Esophagus mucosa (tissue), 1 donor: ENCODE results near the gene ARL15. TPM values are rescaled to one million over a fixed set of nuclear protein-coding genes. Genes with fewer than 3 reads are reported as not detected.

Experiments
- ATAC-seq: fragments of 200-7000 bp; cut with Tn5 transposase; one replicate; pipeline ENCODE4 v1.9.1; 2020
- total RNA-seq: library from RNA; stranded (reverse); gene quantifications from one replicate; pipeline ENCODE4 v1.2.4, GENCODE V29; 2023
- donor health status: DM: yes; HTN: yes; CAD: no.

The ARL15 gene
- total RNA-seq, 1 donor from 2014 or later, result 10.1 TPM

DNA sequence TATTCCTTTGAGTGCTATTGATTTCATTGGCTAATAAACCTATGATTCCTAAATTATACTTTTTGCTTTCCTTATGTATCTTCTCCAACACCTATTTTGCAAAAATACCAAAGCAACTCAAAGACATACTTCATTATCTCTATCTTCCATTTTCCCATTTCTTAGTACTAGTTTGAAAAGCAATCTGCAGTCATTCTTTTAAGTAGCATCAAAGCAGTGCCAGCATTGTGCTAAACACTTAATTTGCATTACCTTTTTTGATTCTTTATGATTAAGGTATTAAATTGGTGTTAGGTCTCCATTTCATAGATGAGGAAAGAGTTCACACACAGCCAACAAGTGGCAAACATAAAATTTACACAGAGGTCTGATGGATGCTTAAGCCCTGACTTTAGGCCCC is 330.3 kb downstream of the ARL15 start:
- ATAC-seq, result no peak

GRCh38 chr5:53974021-53974420 is 336.4 kb downstream of the ARL15 start:
- no peak for ATAC-seq

- ATAC-seq, result no peak
These were observed 338.1 kb downstream of the ARL15 start for GRCh38 chr5:53972314-53972713.

DNA sequence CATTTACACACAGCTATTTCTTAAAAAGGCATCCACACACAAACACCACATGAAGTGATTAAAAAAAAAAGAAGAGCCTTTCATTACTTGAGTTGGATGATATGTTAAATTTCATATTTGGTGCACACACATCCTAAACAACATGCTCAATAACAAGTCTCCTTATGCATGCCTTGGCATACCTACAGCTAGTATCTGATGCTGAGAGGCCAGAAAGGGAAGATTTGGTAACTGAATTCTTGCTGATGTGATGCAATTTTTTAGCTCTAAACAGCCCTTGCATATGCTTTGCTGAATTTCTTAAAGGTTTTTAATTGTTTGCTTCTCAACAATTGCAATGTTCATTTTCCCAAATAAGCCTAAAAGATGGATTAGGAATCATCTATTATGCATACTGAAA is 338.8 kb downstream of the ARL15 start:
- no peak for ATAC-seq

DNA sequence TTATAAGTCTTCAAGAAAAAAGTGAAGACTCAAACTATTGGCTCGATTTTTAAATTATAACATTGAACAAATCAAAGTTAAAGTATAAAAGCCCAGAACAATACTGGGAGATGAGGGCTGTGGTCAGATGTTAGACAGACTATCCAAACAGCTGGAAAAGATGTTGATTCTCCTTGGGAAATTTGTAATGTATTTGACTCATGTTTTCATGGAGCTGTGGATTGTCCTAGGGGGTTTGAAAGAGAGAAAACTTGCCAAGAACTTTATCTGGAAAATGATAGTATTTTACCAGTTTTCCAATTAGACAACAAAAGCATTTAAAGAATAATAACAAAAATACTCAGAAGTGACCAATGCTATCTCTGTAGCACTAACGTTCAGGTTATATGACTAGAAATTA is 339.2 kb downstream of the ARL15 start:
- ATAC-seq, result no peak

DNA sequence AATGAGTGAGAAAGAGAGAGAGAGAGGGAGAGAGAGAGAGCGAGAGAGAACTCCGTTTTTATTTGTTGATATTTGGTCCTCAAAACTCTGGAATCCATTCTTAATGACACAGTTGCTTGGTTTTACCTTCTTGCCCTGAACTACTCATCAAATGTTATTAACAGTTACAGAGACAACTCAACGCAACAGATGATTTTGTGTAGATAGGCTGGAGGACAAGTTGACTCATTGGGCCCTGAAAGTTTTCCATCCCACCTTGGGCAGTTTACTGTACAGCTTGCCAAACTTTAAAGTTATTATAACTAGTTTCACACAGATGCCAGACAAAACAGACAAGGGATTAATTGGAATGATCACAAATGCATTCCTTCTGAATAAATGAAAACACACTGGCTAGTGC is 339.9 kb downstream of the ARL15 start:
- no peak for ATAC-seq

DNA sequence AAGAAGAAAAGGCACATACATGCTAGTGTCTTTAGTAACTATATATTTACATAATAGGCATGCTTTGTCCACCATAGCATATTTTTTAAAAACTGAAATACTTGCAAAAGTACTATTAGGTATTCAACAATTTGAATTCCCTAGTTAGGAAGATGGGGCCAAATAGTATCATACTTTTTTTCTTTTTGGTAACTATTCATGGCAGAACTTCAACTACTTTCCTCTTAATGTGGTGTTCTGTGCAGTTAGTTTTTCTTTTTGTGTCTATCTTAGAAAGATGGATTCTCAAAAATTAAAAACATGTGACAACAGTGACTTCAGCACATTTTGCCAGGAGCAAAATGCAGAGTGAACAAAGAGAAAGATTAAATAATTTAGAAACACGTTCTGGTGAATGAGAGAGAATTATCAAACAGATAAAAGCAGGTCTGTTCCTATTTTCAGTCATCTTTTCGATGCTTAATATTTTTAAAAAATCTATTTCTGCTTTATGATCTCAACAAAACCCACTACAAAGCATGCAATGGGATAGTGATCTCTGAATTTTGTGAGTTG is 341.1 kb downstream of the ARL15 start:
- ATAC-seq, result no peak

DNA sequence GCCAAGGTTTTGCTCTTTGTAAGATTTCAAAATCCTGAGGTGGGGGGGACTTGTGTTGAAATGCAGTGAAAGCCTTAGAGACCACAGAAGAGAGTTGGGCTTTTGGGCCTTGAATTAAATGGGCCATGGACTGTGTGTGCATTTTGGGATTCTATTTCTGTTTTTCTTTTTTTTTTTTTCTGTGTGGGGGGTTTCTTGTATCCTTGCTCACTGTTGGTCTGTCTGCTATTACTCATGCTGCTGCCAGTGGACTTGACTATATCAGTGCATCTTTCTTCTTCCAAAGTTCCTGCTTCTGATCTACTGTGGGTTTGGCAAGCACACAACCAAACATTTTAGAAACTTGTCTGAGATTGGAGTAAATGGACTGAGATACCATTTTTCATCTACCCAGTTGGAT is 344.9 kb downstream of the ARL15 start:
- ATAC-seq, result no peak

DNA sequence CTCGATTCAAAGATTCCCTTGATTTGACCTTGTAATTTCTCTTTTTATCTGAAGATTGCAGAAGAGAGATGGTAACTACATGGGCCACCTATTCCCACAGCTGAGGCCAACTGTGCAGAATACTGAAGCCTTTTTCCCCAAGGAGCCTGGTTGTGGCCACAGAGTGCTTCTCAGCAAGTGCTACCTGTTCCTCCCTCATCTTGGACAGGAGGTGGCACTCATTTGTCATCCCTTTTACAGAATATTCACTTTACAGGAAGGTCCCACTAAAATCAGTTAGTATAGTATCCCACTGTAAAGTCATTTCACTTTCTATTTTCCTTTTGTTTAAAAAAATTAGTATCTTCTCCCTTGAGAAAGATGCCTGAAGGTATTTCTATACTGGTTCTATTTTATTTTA is 346.4 kb downstream of the ARL15 start:
- no peak for ATAC-seq

DNA sequence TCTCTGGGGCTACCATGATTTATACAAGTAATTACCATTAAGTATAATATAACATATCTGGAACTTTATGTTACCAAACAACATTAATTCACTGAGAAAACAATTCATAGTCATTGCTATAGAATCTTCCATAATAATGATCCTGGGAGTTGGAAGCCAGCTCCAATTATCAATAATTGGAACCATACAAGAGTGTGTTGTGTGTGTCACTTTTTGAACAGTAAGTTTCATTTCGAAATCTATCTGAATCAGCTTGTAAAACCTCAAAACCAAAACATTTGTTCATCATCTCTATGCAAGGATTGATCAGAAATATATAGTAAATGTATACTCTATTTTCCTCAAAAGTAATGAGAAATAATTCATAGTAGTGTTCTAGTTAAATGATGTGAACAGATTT is 348.1 kb downstream of the ARL15 start:
- no peak for ATAC-seq

GRCh38 chr5:53956632-53957031 is 353.7 kb downstream of the ARL15 start:
- ATAC-seq, result no peak

GRCh38 chr5:53956196-53956595 is 354.2 kb downstream of the ARL15 start:
- ATAC-seq, result no peak

DNA sequence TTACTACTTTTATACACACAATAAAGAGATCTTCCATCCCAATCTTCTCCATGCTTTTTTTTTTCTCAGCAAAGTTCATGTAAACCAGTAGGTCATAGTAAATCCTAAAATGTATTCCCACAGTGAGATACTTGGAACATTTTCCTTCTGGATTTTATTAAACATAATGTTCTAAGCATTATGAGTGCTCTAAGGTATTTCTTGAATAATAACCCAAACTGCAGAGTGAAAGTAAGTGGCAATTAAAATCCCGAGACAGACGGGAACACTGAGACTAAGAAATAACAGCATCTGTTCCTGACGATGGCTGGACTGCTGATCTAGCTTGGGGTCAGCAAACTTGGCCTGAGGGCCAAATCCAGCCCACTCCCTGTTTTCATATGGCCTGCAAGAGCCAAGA is 359.8 kb downstream of the ARL15 start:
- ATAC-seq, result no peak

- ATAC-seq, result no peak
These were observed 361.8 kb downstream of the ARL15 start for GRCh38 chr5:53948598-53948997.

- no peak for ATAC-seq
These were observed 363.8 kb downstream of the ARL15 start for GRCh38 chr5:53946405-53947100.

GRCh38 chr5:53944981-53945380 is 365.4 kb downstream of the ARL15 start:
- no peak for ATAC-seq

DNA sequence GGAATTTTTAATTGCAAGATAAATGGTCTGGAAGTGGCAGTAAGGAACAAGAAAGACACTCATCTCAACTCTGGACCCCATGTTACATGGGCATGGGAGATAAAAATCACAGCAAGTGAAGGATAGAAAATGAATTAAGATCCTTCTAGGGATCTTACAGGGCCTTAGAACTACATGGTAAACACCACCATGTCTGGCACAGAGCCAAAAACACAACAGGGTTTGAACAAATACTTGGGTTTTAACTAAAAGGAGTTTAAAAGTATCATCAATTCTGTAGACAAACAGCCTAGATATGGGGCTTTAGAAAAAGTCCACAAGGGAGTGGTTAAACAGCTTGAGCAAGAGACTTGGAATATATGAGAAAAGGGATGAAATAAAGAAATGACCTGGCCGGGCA is 366.4 kb downstream of the ARL15 start:
- ATAC-seq, result no peak

- no peak for ATAC-seq
These were observed 367.6 kb downstream of the ARL15 start for GRCh38 chr5:53942724-53943123.

DNA sequence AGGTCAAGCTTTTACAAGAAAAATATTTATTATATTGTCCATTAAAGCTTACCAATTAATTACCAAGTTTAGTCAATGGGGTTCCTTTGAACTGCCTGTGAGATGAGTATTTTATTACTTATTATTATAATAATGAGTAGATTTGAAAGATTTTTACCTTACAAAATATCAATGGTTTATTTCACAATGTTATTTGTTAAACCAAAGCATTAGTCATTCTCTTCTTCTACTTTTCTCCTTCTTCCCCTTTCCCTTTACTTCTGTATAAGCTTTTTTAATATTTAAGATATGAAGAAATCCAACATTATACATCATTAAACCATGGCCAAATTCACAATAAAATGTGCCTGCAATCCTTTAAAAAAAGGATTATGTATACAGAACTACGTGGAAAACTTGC is 369.5 kb downstream of the ARL15 start:
- ATAC-seq, result no peak

DNA sequence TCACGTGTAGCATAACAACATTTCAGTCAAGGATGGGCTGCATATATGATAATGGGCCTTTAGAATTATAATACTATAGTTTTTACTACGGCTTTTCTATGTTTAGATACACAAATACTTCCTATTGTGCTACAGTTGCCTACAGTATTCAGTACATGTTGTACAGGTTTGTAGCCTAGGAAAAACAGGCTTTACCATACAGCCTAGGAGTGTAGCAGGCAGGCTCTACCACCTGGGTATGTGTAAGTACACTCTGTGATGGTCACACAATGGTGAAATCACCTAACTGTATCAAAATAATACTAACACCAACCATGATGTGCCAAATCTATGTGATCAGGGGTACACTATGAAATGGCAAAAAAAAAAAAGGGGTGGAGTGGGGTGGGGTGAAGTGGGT is 372.9 kb downstream of the ARL15 start:
- ATAC-seq, result peak; percentile 13

- ATAC-seq, result no peak
These were observed 373.7 kb downstream of the ARL15 start for GRCh38 chr5:53936481-53937352.

GRCh38 chr5:53934151-53934820 is 376.1 kb downstream of the ARL15 start:
- ATAC-seq, result no peak

- ATAC-seq, result no peak
These were observed 378.0 kb downstream of the ARL15 start for GRCh38 chr5:53932351-53932750.
